ENCODE results near the gene CES3. TPM values are rescaled to one million over a fixed set of nuclear protein-coding genes. Genes with fewer than 3 reads are reported as not detected.

Gene CES3
- total RNA-seq, 2 experiments from 2014 or later = 1.1 to 1.3 TPM

DNA sequence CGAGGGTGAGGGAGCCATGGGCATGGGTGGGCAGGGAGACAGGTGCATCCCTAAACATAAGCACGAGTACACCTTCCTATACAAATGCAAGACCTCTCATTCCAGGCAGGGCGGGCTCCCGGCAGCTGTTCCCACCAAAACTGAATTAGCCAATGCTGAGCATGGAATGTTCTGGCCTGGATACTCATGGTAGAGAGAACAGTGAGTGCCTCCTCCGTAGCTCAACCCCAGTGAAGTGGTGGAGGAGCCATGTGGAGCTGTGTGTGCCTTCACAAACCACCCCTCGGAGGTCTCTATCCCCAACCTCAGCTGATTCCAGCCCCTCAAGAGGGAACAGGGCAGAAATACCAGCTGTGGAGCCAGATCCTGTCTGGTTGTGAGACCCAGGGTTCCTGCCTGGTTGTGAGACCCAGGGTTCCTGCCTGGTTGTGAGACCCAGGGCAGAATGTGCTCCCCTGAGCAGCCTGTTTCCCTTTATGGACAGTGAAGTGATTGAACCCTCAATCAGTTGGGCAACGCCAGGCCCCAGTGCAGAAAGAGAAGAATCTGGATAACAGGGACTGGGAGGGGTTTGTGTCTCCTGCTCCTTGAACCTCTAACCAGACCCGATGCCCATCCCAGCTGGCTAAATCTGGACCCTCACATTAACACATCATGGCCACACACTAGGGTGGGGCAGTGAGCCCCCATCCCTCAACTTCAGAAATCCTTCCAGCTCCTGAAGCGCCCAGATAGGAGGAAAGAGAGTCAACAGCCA, 40.0 kb upstream of the CES3 start:
- no peak overlapping the region for H3K4me3 ChIP-seq (ENCODE audit: low read length)
- no peaks in the 10 kb centered on the region for H3K9me3 Mint-ChIP-seq

GRCh38 chr16:66921729-66922450, 39.2 kb upstream of the CES3 start:
- no peak for ATAC-seq (ENCODE audit: poor library complexity)
- H3K36me3 ChIP-seq (ENCODE audit: insufficient read depth, low read length) = no peaks in the 10 kb centered on the region
- peaks cover 0 to 11% of the 10 kb centered on the region in 2 experiments for H3K9me3 ChIP-seq (ENCODE audit: control insufficient read depth in 1 of 2, insufficient read depth in 1 of 2, low read length in 2 of 2)
- CTCF ChIA-PET = no interaction called here
- no peak for DNase-seq
- POLR2A ChIA-PET = interaction anchor here (0.5 kb wide), 1 partner anchor 29 kb away, joined by 5 read pairs; no protein-coding TSS in a partner anchor
- Mint-ChIP-seq H3K4me3 (no peak overlapping the region), H3K9me3 (no peaks in the 10 kb centered on the region), H3K36me3 (ENCODE audit: low read depth) (no peaks in the 10 kb centered on the region), H3K27ac (no peak overlapping the region), H3K27me3 (peaks cover 50% of the 10 kb centered on the region), H3K4me1 (ENCODE audit: low read depth) (peaks cover 7% of the 10 kb centered on the region)
- no peak overlapping the region for H3K4me3 ChIP-seq (ENCODE audit: low read length)
- TF ChIP-seq, protein P1, sequence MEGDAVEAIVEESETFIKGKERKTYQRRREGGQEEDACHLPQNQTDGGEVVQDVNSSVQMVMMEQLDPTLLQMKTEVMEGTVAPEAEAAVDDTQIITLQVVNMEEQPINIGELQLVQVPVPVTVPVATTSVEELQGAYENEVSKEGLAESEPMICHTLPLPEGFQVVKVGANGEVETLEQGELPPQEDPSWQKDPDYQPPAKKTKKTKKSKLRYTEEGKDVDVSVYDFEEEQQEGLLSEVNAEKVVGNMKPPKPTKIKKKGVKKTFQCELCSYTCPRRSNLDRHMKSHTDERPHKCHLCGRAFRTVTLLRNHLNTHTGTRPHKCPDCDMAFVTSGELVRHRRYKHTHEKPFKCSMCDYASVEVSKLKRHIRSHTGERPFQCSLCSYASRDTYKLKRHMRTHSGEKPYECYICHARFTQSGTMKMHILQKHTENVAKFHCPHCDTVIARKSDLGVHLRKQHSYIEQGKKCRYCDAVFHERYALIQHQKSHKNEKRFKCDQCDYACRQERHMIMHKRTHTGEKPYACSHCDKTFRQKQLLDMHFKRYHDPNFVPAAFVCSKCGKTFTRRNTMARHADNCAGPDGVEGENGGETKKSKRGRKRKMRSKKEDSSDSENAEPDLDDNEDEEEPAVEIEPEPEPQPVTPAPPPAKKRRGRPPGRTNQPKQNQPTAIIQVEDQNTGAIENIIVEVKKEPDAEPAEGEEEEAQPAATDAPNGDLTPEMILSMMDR (IDR thresholded peaks at IDR 0.05) = no peak
- H3K4me1 ChIP-seq (ENCODE audit: insufficient read depth, low read length) = peaks cover 16% of the 10 kb centered on the region
- no peak overlapping the region for H3K27ac ChIP-seq (ENCODE audit: low read depth in 1 of 2, low read length in 2 of 2)
- peaks cover 32 to 45% of the 10 kb centered on the region in 2 experiments for H3K27me3 ChIP-seq (ENCODE audit: control insufficient read depth in 1 of 2, insufficient read depth in 2 of 2, low read length in 2 of 2)
- intact Hi-C loops (cut with DNase I, micrococcal nuclease) = no loop called here

More for the DNA sequence above, 40.0 kb upstream of the CES3 start:
- ChIA-PET POLR2A (interaction anchor here (0.5 kb wide), 1 partner anchor 29 kb away, joined by 5 read pairs; no protein-coding TSS in a partner anchor), CTCF (no interaction called here)
- Mint-ChIP-seq H3K27me3 (peaks cover 43% of the 10 kb centered on the region), H3K27ac (no peak overlapping the region), H3K4me3 (no peak overlapping the region), H3K4me1 (ENCODE audit: low read depth) (peaks cover 7% of the 10 kb centered on the region), H3K36me3 (ENCODE audit: low read depth) (no peaks in the 10 kb centered on the region)
- Histone ChIP-seq H3K4me1 (ENCODE audit: insufficient read depth, low read length) (peaks cover 16% of the 10 kb centered on the region), H3K9me3 (ENCODE audit: control insufficient read depth in 1 of 2, insufficient read depth in 1 of 2, low read length in 2 of 2) (peaks cover 0 to 11% of the 10 kb centered on the region in 2 experiments), H3K27me3 (ENCODE audit: control insufficient read depth in 1 of 2, insufficient read depth in 2 of 2, low read length in 2 of 2) (peaks cover 29 to 41% of the 10 kb centered on the region in 2 experiments), H3K36me3 (ENCODE audit: insufficient read depth, low read length) (no peaks in the 10 kb centered on the region), H3K27ac (ENCODE audit: low read depth in 1 of 2, low read length in 2 of 2) (no peak overlapping the region)
- DNase-seq (no peak), ATAC-seq (ENCODE audit: poor library complexity) (no peak)
- TF ChIP-seq, protein P1 (IDR thresholded peaks at IDR 0.05) = no peak
- intact Hi-C loops (cut with DNase I, micrococcal nuclease) = no loop called here

DNA sequence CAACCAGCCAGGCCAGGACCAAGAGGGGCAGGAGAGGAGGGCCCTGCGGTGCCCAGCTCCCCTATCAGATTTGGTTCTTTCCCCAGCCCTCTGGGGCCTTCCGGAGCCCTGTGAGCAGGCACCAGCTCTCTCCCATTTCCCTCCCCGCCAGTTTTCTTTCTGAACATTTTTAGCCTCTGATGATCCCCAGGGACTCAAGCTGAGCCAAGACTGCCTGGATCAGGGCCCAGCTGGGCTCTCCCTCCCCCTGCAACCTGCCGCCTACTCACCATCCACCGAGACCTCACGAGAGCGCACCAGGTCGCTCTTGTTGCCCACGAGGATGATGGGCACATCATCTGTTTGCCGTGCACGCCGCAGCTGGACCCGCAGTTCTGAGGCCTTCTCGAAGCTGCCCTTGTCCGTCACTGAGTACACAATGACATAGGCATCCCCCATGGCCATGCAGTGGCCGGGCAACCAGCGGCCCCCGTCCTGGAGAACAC, 37.8 kb upstream of the CES3 start:
- TF ChIP-seq, protein P1 (IDR thresholded peaks at IDR 0.05) = no peak
- DNase-seq (no peak), ATAC-seq (ENCODE audit: poor library complexity) (no peak)
- Mint-ChIP-seq H3K4me1 (ENCODE audit: low read depth) (peaks cover 7% of the 10 kb centered on the region), H3K4me3 (no peak overlapping the region), H3K27me3 (peaks cover 61% of the 10 kb centered on the region), H3K27ac (no peak overlapping the region), H3K36me3 (ENCODE audit: low read depth) (no peaks in the 10 kb centered on the region), H3K9me3 (no peaks in the 10 kb centered on the region)
- Histone ChIP-seq H3K27me3 (ENCODE audit: control insufficient read depth in 1 of 2, insufficient read depth in 2 of 2, low read length in 2 of 2) (peaks cover 32 to 43% of the 10 kb centered on the region in 2 experiments), H3K4me1 (ENCODE audit: insufficient read depth, low read length) (peaks cover 16% of the 10 kb centered on the region), H3K27ac (ENCODE audit: low read depth in 1 of 2, low read length in 2 of 2) (no peak overlapping the region), H3K36me3 (ENCODE audit: insufficient read depth, low read length) (no peaks in the 10 kb centered on the region), H3K4me3 (ENCODE audit: low read length) (no peak overlapping the region), H3K9me3 (ENCODE audit: control insufficient read depth in 1 of 2, insufficient read depth in 1 of 2, low read length in 2 of 2) (peaks cover 0 to 11% of the 10 kb centered on the region in 2 experiments)
- intact Hi-C loops (cut with DNase I, micrococcal nuclease) = no loop called here
- ChIA-PET POLR2A (no interaction called here), CTCF (no interaction called here)

Measured in CD4-positive, alpha-beta T cell (primary cell).